SK-N-SH (cell line): ENCODE results near the gene WEE2. TPM values are rescaled to one million over a fixed set of nuclear protein-coding genes. Genes with fewer than 3 reads are reported as not detected.

Experiments used
- CTCF ChIA-PET: fragments of 300-600, 350-600 bp; formaldehyde crosslinking; extraction: SDS; loops from one replicate; lab custom pipeline; 2021; lab: Yijun Ruan, JAX
- POLR2A ChIA-PET: fragments of 350-600 bp; sonication (Branson Sonifier 250); formaldehyde crosslinking; extraction: SDS; loops from one replicate; lab custom pipeline; 2020; ENCODE audit warnings: antibody characterized with exemption, inconsistent platforms; lab: Yijun Ruan, JAX
- DNase-seq: peaks from one replicate; pipeline ENCODE4 v3.0.0; 2012
- H2AFZ ChIP-seq: fragments of 200-600 bp; sonication (generic); 2 replicates; pipeline ENCODE4 v1.8.1; 2016; ENCODE audit warnings: antibody characterized with exemption, mild to moderate bottlenecking, low read depth
- H3F3A ChIP-seq: fragments of 200-600 bp; sonication (generic); replicated peaks from 2 replicates; pipeline ENCODE3; 2016; ENCODE audit warnings: antibody characterized with exemption, mild to moderate bottlenecking; ENCODE audit not compliant: insufficient read depth
- H3K27ac ChIP-seq, 2 experiments: fragments of 200-500 bp in 1 of 2; fragments of 200-600 bp in 1 of 2; sonication (Bioruptor generic) in 1 of 2; sonication (generic), shearing (Covaris generic) in 1 of 2; 2 replicates each; pipeline versions ENCODE4 v1.5.1 to v1.6.1; 2014 to 2016; ENCODE audit warnings: low read depth in 2 of 2, inconsistent platforms in 1 of 2, low read length in 1 of 2, mild to moderate bottlenecking in 1 of 2, mixed read lengths in 1 of 2
- H3K27me3 ChIP-seq: fragments of 200-600 bp; sonication (generic), shearing (Covaris generic); 2 replicates; pipeline ENCODE4 v1.6.1; 2016; ENCODE audit warnings: mixed run types; ENCODE audit not compliant: insufficient read depth
- H3K36me3 ChIP-seq, 2 experiments: fragments of 200-500 bp in 1 of 2; fragments of 200-600 bp in 1 of 2; sonication (Bioruptor generic) in 1 of 2; sonication (generic) in 1 of 2; replicated peaks in 1 of 2; 2 replicates each; pipeline versions ENCODE3 to v1.5.1; 2014 to 2016; ENCODE audit warnings: low read length in 1 of 2, mild to moderate bottlenecking in 1 of 2; ENCODE audit not compliant: insufficient read depth in 2 of 2, control insufficient read depth in 1 of 2
- H3K4me1 ChIP-seq, 2 experiments: fragments of 200-500 bp in 1 of 2; fragments of 200-600 bp in 1 of 2; sonication (Bioruptor generic) in 1 of 2; sonication (generic), shearing (Covaris generic) in 1 of 2; 2 replicates each; pipeline versions ENCODE4 v1.5.1 to v1.6.1; 2014 to 2016; ENCODE audit warnings: low read depth in 1 of 2, low read length in 1 of 2, mixed run types in 1 of 2; ENCODE audit not compliant: insufficient read depth in 2 of 2, control insufficient read depth in 1 of 2
- H3K4me2 ChIP-seq: fragments of 200-600 bp; sonication (generic), shearing (Covaris generic); 2 replicates; pipeline ENCODE4 v1.6.1; 2017; ENCODE audit warnings: mixed run types
- H3K4me3 ChIP-seq, 2 experiments: fragments of 200-500 bp in 1 of 2; fragments of 200-600 bp in 1 of 2; sonication (Bioruptor generic) in 1 of 2; sonication (generic), shearing (Covaris generic) in 1 of 2; 2 replicates each; pipeline versions ENCODE4 v1.5.1 to v1.8.1; 2014 to 2016; ENCODE audit warnings: low read depth in 2 of 2, inconsistent platforms in 1 of 2, low read length in 1 of 2, mild to moderate bottlenecking in 1 of 2, mixed read lengths in 1 of 2, moderate library complexity in 1 of 2
- H3K79me2 ChIP-seq: fragments of 200-600 bp; sonication (generic); 2 replicates; pipeline ENCODE4 v1.8.1; 2017; ENCODE audit warnings: mild to moderate bottlenecking; ENCODE audit not compliant: insufficient read depth
- H3K9ac ChIP-seq: fragments of 200-600 bp; sonication (generic); 2 replicates; pipeline ENCODE4 v1.6.1; 2017; ENCODE audit warnings: mixed run types
- H3K9me2 ChIP-seq: fragments of 200-600 bp; sonication (generic); 2 replicates; pipeline ENCODE4 v1.6.1; 2017; ENCODE audit warnings: mixed run types
- H3K9me3 ChIP-seq: fragments of 200-600 bp; sonication (generic); 2 replicates; pipeline ENCODE4 v1.6.1; 2017; ENCODE audit warnings: mixed run types, mild to moderate bottlenecking, moderate library complexity
- H4K20me1 ChIP-seq: fragments of 200-600 bp; sonication (generic); 2 replicates; pipeline ENCODE4 v1.6.1; 2017; ENCODE audit warnings: mild to moderate bottlenecking, mixed run types; ENCODE audit not compliant: insufficient read depth
- CHD2 ChIP-seq: fragments of 150-350 bp; IDR thresholded peaks from 2 replicates; pipeline ENCODE4 v1.6.1; 2018; ENCODE audit warnings: low read length; ENCODE audit not compliant: partially characterized antibody
- CTCF ChIP-seq: fragments of 200-600 bp; sonication (generic); IDR thresholded peaks from 2 replicates; pipeline ENCODE4 v1.6.1; 2017; ENCODE audit warnings: antibody characterized with exemption, mild to moderate bottlenecking, moderate library complexity
- ELF1 ChIP-seq: IDR thresholded peaks from 2 replicates; pipeline ENCODE4 v1.4.0; 2012
- EP300 ChIP-seq, 2 experiments: IDR thresholded peaks; 2 replicates each; pipeline versions ENCODE4 v1.4.0 to v1.6.1; 2012; ENCODE audit warnings: borderline replicate concordance in 1 of 2, low read depth in 1 of 2, low read length in 1 of 2
- EZH2phosphoT487 ChIP-seq: fragments of 200-600 bp; sonication (generic); IDR thresholded peaks from 2 replicates; pipeline ENCODE4 v1.6.1; 2017; ENCODE audit warnings: low read depth, mixed run types, mild to moderate bottlenecking, antibody characterized with exemption, moderate library complexity, borderline replicate concordance
- GABPA ChIP-seq: IDR thresholded peaks from 2 replicates; pipeline ENCODE4 v1.4.0; 2012; ENCODE audit warnings: low read depth, mild to moderate bottlenecking
- MEF2A ChIP-seq: IDR thresholded peaks from 2 replicates; pipeline ENCODE4 v1.4.0; 2012; ENCODE audit warnings: low read depth, borderline replicate concordance
- MXI1 ChIP-seq: IDR thresholded peaks from 2 replicates; pipeline ENCODE4 v1.6.1; 2012; ENCODE audit warnings: mild to moderate bottlenecking, low read depth, low read length, improper control_type of control experiment
- NRF1 ChIP-seq: IDR thresholded peaks from 2 replicates; pipeline ENCODE4 v1.6.1; 2012; ENCODE audit warnings: low read depth, mild to moderate bottlenecking, low read length
- POLR2AphosphoS5 ChIP-seq: IDR thresholded peaks from 2 replicates; pipeline ENCODE4 v1.6.1; 2012; ENCODE audit warnings: low read depth, low read length
- RAD21 ChIP-seq: IDR thresholded peaks from 2 replicates; pipeline ENCODE4 v1.6.1; 2012; ENCODE audit warnings: mild to moderate bottlenecking, low read length
- RCOR1 ChIP-seq: fragments of 150-350 bp; IDR thresholded peaks from 2 replicates; pipeline ENCODE4 v1.6.1; 2017; ENCODE audit warnings: antibody characterized with exemption, low read length
- RXRA ChIP-seq: IDR thresholded peaks from 2 replicates; pipeline ENCODE4 v1.4.0; 2012; ENCODE audit warnings: low read depth, mild to moderate bottlenecking, borderline replicate concordance
- SIN3A ChIP-seq: IDR thresholded peaks from 2 replicates; pipeline ENCODE4 v1.6.1; 2012; ENCODE audit warnings: low read depth, mild to moderate bottlenecking, low read length, moderate library complexity, borderline replicate concordance
- TCF12 ChIP-seq: IDR thresholded peaks from 2 replicates; pipeline ENCODE4 v1.4.0; 2012
- TEAD4 ChIP-seq: IDR thresholded peaks from 2 replicates; pipeline ENCODE4 v1.4.0; 2012; ENCODE audit warnings: mild to moderate bottlenecking, borderline replicate concordance; ENCODE audit not compliant: insufficient read depth
- YY1 ChIP-seq: IDR thresholded peaks from 2 replicates; pipeline ENCODE4 v1.4.0; 2012; ENCODE audit warnings: low read depth, mild to moderate bottlenecking
- WGBS: methylation state at CpG from one replicate; pipeline ENCODE4 v1.1.6; 2017; ENCODE audit warnings: low lambda C conversion rate; 5-methylcytosine and 5-hydroxymethylcytosine counted together
- polyA plus RNA-seq, 3 experiments: library from polyadenylated mRNA; depleted of rRNA; stranded (reverse); fragments of >200 nt; gene quantifications; 2 replicates each; pipeline ENCODE4 v1.2.3, GENCODE V29; 2012
- TF ChIP-seq, protein P1 (sequence below): IDR thresholded peaks from 2 replicates; pipeline ENCODE4 v1.4.0; 2012; ENCODE audit warnings: low read depth, borderline replicate concordance
- TF ChIP-seq, protein P2 (sequence below): IDR thresholded peaks from 2 replicates; pipeline ENCODE4; 2012
- TF ChIP-seq, protein P3 (sequence below): IDR thresholded peaks from 2 replicates; pipeline ENCODE4 v1.4.0; 2012; ENCODE audit warnings: low read depth

WEE2 gene
- polyA plus RNA-seq, 1 of the 3 experiments (the other 2 are of a cell fraction) = not detected

DNA sequence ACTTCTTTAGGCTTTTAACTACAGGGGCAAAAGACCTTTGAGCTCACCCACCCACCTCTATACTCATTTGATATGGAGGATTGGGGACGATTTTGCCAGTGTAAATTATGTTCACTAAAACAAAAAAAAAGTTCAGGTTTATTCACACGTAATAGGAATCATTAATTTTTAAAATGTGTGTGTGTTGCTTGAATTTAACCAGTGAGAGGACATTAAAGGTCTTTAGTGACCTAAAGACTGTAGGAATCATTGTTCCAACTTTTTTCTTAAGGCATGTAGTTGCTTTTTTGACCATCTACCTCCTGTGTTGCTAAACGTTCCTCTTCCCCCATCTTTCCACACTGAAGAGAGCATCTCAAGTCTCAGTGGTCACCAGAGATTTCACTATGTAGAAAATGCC is 31.1 kb downstream of the WEE2 start:
- peak overlapping the region; percentile 78 for H3K4me2 ChIP-seq
- no peaks in the 10 kb centered on the region for H3K9me3 ChIP-seq
- H4K20me1 ChIP-seq = no peaks in the 10 kb centered on the region
- no peaks in the 10 kb centered on the region for H3K27me3 ChIP-seq
- peak overlapping the region; percentile 83 for H3K9ac ChIP-seq
- no peak overlapping the region for H3K27ac ChIP-seq
- peaks cover 6% of the 10 kb centered on the region for H3F3A ChIP-seq
- ChIA-PET POLR2A (no interaction called here), CTCF (interaction anchor here (0.9 to 9.4 kb wide), 17 partner anchors 9 to 802 kb away, joined by 3 to 124 read pairs (median 17); partner anchors contain the start of genes MRPS33 and TAS2R3)
- H3K4me3 ChIP-seq = peak overlapping the region; percentile 94 to 95
- H2AFZ ChIP-seq = no peak overlapping the region
- peaks cover 48 to 49% of the 10 kb centered on the region in 2 experiments for H3K36me3 ChIP-seq
- peaks cover 40% of the 10 kb centered on the region for H3K79me2 ChIP-seq
- 38% methylated on average over 3 of the region's 3 CpGs for WGBS
- DNase-seq = no peak
- TF ChIP-seq, protein P1, sequence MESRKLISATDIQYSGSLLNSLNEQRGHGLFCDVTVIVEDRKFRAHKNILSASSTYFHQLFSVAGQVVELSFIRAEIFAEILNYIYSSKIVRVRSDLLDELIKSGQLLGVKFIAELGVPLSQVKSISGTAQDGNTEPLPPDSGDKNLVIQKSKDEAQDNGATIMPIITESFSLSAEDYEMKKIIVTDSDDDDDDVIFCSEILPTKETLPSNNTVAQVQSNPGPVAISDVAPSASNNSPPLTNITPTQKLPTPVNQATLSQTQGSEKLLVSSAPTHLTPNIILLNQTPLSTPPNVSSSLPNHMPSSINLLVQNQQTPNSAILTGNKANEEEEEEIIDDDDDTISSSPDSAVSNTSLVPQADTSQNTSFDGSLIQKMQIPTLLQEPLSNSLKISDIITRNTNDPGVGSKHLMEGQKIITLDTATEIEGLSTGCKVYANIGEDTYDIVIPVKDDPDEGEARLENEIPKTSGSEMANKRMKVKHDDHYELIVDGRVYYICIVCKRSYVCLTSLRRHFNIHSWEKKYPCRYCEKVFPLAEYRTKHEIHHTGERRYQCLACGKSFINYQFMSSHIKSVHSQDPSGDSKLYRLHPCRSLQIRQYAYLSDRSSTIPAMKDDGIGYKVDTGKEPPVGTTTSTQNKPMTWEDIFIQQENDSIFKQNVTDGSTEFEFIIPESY = no peak
- TF ChIP-seq NRF1 (no peak), CTCF (no peak), RXRA (no peak), MEF2A (no peak), SIN3A (no peak), TCF12 (no peak), RAD21 (no peak), RCOR1 (no peak), EZH2phosphoT487 (no peak), POLR2AphosphoS5 (no peak)
- H3K9me2 ChIP-seq = no peaks in the 10 kb centered on the region
- peaks cover 6 to 26% of the 10 kb centered on the region in 2 experiments; a peak in 2 of 4 replicates for H3K4me1 ChIP-seq

- POLR2A ChIA-PET = no interaction called here
- H3K4me1 ChIP-seq = peaks cover 6 to 22% of the 10 kb centered on the region in 2 experiments; a peak in 2 of 4 replicates
- H3K27me3 ChIP-seq = no peaks in the 10 kb centered on the region
- no peak overlapping the region for H3K9ac ChIP-seq
- no peaks in the 10 kb centered on the region for H3K9me3 ChIP-seq
- no peak overlapping the region for H3K4me2 ChIP-seq
- H3F3A ChIP-seq = peaks cover 19% of the 10 kb centered on the region
- 56% methylated on average over 1 of the region's 1 CpG for WGBS
- H2AFZ ChIP-seq = no peak overlapping the region
- no peaks in the 10 kb centered on the region for H3K9me2 ChIP-seq
- H3K79me2 ChIP-seq = peaks cover 40% of the 10 kb centered on the region
- peaks cover 76 to 78% of the 10 kb centered on the region in 2 experiments for H3K36me3 ChIP-seq
- DNase-seq = no peak
- H4K20me1 ChIP-seq = no peaks in the 10 kb centered on the region
- no peak overlapping the region for H3K4me3 ChIP-seq
- CTCF ChIA-PET = interaction anchor here (0.8 kb wide), 1 partner anchor 44 kb away, joined by 3 read pairs; no protein-coding TSS in a partner anchor
- no peak overlapping the region for H3K27ac ChIP-seq
- TF ChIP-seq, protein P2, sequence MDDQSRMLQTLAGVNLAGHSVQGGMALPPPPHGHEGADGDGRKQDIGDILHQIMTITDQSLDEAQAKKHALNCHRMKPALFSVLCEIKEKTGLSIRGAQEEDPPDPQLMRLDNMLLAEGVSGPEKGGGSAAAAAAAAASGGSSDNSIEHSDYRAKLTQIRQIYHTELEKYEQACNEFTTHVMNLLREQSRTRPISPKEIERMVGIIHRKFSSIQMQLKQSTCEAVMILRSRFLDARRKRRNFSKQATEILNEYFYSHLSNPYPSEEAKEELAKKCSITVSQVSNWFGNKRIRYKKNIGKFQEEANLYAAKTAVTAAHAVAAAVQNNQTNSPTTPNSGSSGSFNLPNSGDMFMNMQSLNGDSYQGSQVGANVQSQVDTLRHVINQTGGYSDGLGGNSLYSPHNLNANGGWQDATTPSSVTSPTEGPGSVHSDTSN = no peak
- no peak for TF ChIP-seq CTCF
- no peak for TF ChIP-seq GABPA
- TF ChIP-seq, protein P3, sequence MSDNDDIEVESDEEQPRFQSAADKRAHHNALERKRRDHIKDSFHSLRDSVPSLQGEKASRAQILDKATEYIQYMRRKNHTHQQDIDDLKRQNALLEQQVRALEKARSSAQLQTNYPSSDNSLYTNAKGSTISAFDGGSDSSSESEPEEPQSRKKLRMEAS = no peak
- TF ChIP-seq POLR2AphosphoS5 = no peak
- TF ChIP-seq CHD2 = no peak
- TF ChIP-seq EP300 (IDR thresholded peaks at IDR 0.05; ENCODE audit: borderline replicate concordance in 1 of 2, low read depth in 1 of 2, low read length in 1 of 2) = no peak
- TF ChIP-seq YY1 = no peak
- no peak for TF ChIP-seq MXI1
- TF ChIP-seq TEAD4 = no peak
- TF ChIP-seq ELF1 = no peak
These were observed 34.1 kb downstream of the WEE2 start for GRCh38 chr7:141742229-141742628.
